ENCODE results near the gene RAPGEF2.

DNA sequence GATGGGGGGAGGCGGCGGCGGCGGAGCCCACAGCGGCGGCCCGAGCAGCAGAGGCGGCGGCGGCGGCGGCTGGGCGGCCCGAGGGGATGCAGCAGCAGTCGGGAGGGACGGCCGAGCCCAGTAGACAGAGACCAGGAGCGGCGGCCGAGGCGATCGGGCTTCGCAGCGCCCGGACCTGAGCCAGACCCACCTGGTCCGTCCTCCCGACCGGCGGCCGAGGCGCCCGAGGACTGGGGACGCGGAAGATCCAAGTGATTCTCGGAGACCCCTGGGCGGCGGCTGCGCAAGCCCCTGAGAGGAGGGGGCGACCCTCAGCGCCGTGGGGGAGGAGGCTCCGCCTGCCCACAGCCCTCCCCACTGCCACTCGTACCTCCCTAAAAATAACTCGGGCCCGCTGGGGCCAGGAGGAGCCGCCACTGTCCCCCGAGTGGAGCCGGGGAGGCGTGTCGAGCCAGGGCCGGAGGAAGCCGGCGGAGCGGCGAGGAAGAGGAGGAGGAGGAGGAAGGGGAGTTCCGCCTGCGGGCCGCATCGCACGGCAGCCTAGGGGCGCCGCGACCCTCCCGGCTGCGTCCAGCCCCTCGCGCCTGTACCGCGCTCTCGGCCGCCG, 608 bp downstream of the RAPGEF2 start:
- TF ChIP-seq, protein P1, sequence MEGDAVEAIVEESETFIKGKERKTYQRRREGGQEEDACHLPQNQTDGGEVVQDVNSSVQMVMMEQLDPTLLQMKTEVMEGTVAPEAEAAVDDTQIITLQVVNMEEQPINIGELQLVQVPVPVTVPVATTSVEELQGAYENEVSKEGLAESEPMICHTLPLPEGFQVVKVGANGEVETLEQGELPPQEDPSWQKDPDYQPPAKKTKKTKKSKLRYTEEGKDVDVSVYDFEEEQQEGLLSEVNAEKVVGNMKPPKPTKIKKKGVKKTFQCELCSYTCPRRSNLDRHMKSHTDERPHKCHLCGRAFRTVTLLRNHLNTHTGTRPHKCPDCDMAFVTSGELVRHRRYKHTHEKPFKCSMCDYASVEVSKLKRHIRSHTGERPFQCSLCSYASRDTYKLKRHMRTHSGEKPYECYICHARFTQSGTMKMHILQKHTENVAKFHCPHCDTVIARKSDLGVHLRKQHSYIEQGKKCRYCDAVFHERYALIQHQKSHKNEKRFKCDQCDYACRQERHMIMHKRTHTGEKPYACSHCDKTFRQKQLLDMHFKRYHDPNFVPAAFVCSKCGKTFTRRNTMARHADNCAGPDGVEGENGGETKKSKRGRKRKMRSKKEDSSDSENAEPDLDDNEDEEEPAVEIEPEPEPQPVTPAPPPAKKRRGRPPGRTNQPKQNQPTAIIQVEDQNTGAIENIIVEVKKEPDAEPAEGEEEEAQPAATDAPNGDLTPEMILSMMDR (IDR thresholded peaks at IDR 0.05; ENCODE audit: poor library complexity): no peak
- TF ChIP-seq EZH2phosphoT487 (IDR thresholded peaks at IDR 0.05; ENCODE audit: low read depth, severe bottlenecking, unreplicated experiment): no peak

All from hepatocyte (in vitro differentiated cells).